HEK293 (cell line): ENCODE measurements around the gene NEB.
A peak's percentile ranks its signal among the peaks of the same experiment; 100 is the strongest.

Experiments
- CTCF ChIA-PET: fragments of 350-600 bp; formaldehyde crosslinking; extraction: SDS; loops from one replicate; lab custom pipeline; 2021; ENCODE audit warnings: antibody characterized with exemption; lab: Yijun Ruan, JAX
- POLR2A ChIA-PET: fragments of 300-600 bp; formaldehyde crosslinking; extraction: SDS; loops from one replicate; lab custom pipeline; 2020; ENCODE audit warnings: antibody characterized with exemption, inconsistent platforms; lab: Yijun Ruan, JAX
- H3K27ac ChIP-seq: fragments of 200-500 bp; sonication (Bioruptor generic); 2 replicates; pipeline ENCODE4 v1.5.1; 2014; ENCODE audit warnings: low read depth, low read length, control low read depth, inconsistent platforms; ENCODE audit errors: extremely low read depth
- H3K36me3 ChIP-seq, 2 experiments: fragments of 200-500 bp in 1 of 2; sonication (Bioruptor generic) in 1 of 2; 1 replicate in 1 of 2; 2 replicates in 1 of 2; pipeline ENCODE4 v1.5.1; 2014 to 2017; ENCODE audit warnings: inconsistent platforms in 2 of 2, low read length in 2 of 2; ENCODE audit not compliant: control insufficient read depth in 2 of 2, insufficient read depth in 1 of 2
- H3K4me1 ChIP-seq: fragments of 200-500 bp; sonication (Bioruptor generic); 2 replicates; pipeline ENCODE4 v1.5.1; 2014; ENCODE audit warnings: mild to moderate bottlenecking, low read length, inconsistent platforms; ENCODE audit not compliant: control insufficient read depth, insufficient read depth
- H3K4me3 ChIP-seq: 2 replicates; pipeline ENCODE4 v1.5.1; 2011; ENCODE audit warnings: low read depth, mild to moderate bottlenecking, control low read depth, low read length, moderate library complexity
- H3K9me3 ChIP-seq: fragments of 200-500 bp; sonication (Bioruptor generic); 2 replicates; pipeline ENCODE4 v1.5.1; 2014; ENCODE audit warnings: low read depth, low read length, inconsistent platforms; ENCODE audit not compliant: control insufficient read depth, insufficient read depth
- HOXA7 ChIP-seq: sonication (generic); formaldehyde crosslinking; IDR thresholded peaks from 2 replicates; pipeline ENCODE4 v1.8.1; 2022; ENCODE audit warnings: missing genetic modification reagents, borderline replicate concordance
- MEIS1 ChIP-seq: sonication (generic); formaldehyde crosslinking; IDR thresholded peaks from 2 replicates; pipeline ENCODE4 v1.8.1; 2022; ENCODE audit warnings: missing genetic modification reagents, mild to moderate bottlenecking, borderline replicate concordance
- MZF1 ChIP-seq: fragments of 450-650 bp; formaldehyde crosslinking; IDR thresholded peaks from 2 replicates; pipeline ENCODE4 v1.5.1; 2017; ENCODE audit warnings: missing biosample characterization, missing genetic modification characterization, borderline replicate concordance
- SCRT1 ChIP-seq: fragments of 450-650 bp; formaldehyde crosslinking; IDR thresholded peaks from 2 replicates; pipeline ENCODE4 v1.5.1; 2016; ENCODE audit warnings: missing biosample characterization, missing genetic modification characterization, borderline replicate concordance
- SCRT2 ChIP-seq: fragments of 450-650 bp; formaldehyde crosslinking; IDR thresholded peaks from 2 replicates; pipeline ENCODE4 v1.5.1; 2016; ENCODE audit warnings: missing biosample characterization, missing genetic modification characterization
- ZBTB17 ChIP-seq: fragments of 450-650 bp; formaldehyde crosslinking; IDR thresholded peaks from 2 replicates; pipeline ENCODE4 v1.5.1; 2016; ENCODE audit warnings: missing biosample characterization, missing genetic modification characterization
- ZFP3 ChIP-seq: fragments of 450-650 bp; formaldehyde crosslinking; IDR thresholded peaks from 2 replicates; pipeline ENCODE4 v1.5.1; 2016; ENCODE audit warnings: low read depth, missing biosample characterization, missing genetic modification characterization
- ZNF121 ChIP-seq: fragments of 450-650 bp; formaldehyde crosslinking; IDR thresholded peaks from 2 replicates; pipeline ENCODE4 v1.5.1; 2016; ENCODE audit warnings: missing biosample characterization, missing genetic modification characterization
- ZNF132 ChIP-seq: fragments of 450-650 bp; formaldehyde crosslinking; IDR thresholded peaks from 2 replicates; pipeline ENCODE4 v1.5.1; 2017; ENCODE audit warnings: missing biosample characterization, missing genetic modification characterization, borderline replicate concordance
- ZNF146 ChIP-seq: fragments of 450-650 bp; formaldehyde crosslinking; IDR thresholded peaks from 2 replicates; pipeline ENCODE4 v1.5.1; 2016; ENCODE audit warnings: missing biosample characterization, missing genetic modification characterization
- ZNF16 ChIP-seq: fragments of 450-650 bp; formaldehyde crosslinking; IDR thresholded peaks from 2 replicates; pipeline ENCODE4 v1.5.1; 2016; ENCODE audit warnings: low read depth, missing biosample characterization, missing genetic modification characterization
- ZNF19 ChIP-seq: fragments of 450-650 bp; formaldehyde crosslinking; IDR thresholded peaks from 2 replicates; pipeline ENCODE4; 2016; ENCODE audit warnings: missing biosample characterization, missing genetic modification characterization, low read depth
- ZNF214 ChIP-seq: fragments of 450-650 bp; formaldehyde crosslinking; IDR thresholded peaks from 2 replicates; pipeline ENCODE4 v1.5.1; 2017; ENCODE audit warnings: missing biosample characterization, mild to moderate bottlenecking, missing genetic modification characterization, borderline replicate concordance
- ZNF350 ChIP-seq: fragments of 450-650 bp; formaldehyde crosslinking; IDR thresholded peaks from 2 replicates; pipeline ENCODE4 v1.5.0; 2017; ENCODE audit warnings: missing biosample characterization, mild to moderate bottlenecking, missing genetic modification characterization
- ZNF521 ChIP-seq: fragments of 450-650 bp; formaldehyde crosslinking; IDR thresholded peaks from 2 replicates; pipeline ENCODE4 v1.5.1; 2017; ENCODE audit warnings: missing biosample characterization, mild to moderate bottlenecking, missing genetic modification characterization
- ZNF610 ChIP-seq: fragments of 450-650 bp; formaldehyde crosslinking; IDR thresholded peaks from 2 replicates; pipeline ENCODE4 v1.5.1; 2016; ENCODE audit warnings: missing biosample characterization, missing genetic modification characterization, borderline replicate concordance
- ZNF654 ChIP-seq: fragments of 450-650 bp; formaldehyde crosslinking; IDR thresholded peaks from 2 replicates; pipeline ENCODE4 v1.5.1; 2016; ENCODE audit warnings: low read depth, missing biosample characterization, missing genetic modification characterization
- ZNF660 ChIP-seq: fragments of 450-650 bp; IDR thresholded peaks from 2 replicates; pipeline ENCODE4 v1.5.1; 2018; ENCODE audit warnings: missing biosample characterization, mild to moderate bottlenecking, missing genetic modification characterization
- ZNF664 ChIP-seq: fragments of 450-650 bp; formaldehyde crosslinking; IDR thresholded peaks from 2 replicates; pipeline ENCODE4 v1.5.1; 2016; ENCODE audit warnings: missing biosample characterization, missing genetic modification characterization
- ZNF791 ChIP-seq: fragments of 450-650 bp; formaldehyde crosslinking; IDR thresholded peaks from 2 replicates; pipeline ENCODE4 v1.5.1; 2016; ENCODE audit warnings: missing biosample characterization, missing genetic modification characterization
- ZNF837 ChIP-seq: fragments of 450-650 bp; formaldehyde crosslinking; IDR thresholded peaks from 2 replicates; pipeline ENCODE4 v1.5.1; 2016; ENCODE audit warnings: missing biosample characterization, missing genetic modification characterization
- TF ChIP-seq, protein P1 (sequence below): IDR thresholded peaks from 2 replicates; pipeline ENCODE4 v1.6.1; 2011; ENCODE audit warnings: mild to moderate bottlenecking, low read depth, low read length, borderline replicate concordance
- TF ChIP-seq, protein P2 (sequence below): fragments of 450-650 bp; formaldehyde crosslinking; IDR thresholded peaks from 2 replicates; pipeline ENCODE4 v1.5.1; 2017; ENCODE audit warnings: missing biosample characterization, missing genetic modification characterization
- TF ChIP-seq, protein P3 (sequence below): fragments of 450-650 bp; formaldehyde crosslinking; IDR thresholded peaks from 2 replicates; pipeline ENCODE4 v1.5.1; 2016; ENCODE audit warnings: missing biosample characterization, missing genetic modification characterization
- TF ChIP-seq, protein P4 (sequence below): fragments of 450-650 bp; formaldehyde crosslinking; IDR thresholded peaks from 2 replicates; pipeline ENCODE4 v1.5.1; 2016; ENCODE audit warnings: missing biosample characterization, missing genetic modification characterization

NEB gene

DNA sequence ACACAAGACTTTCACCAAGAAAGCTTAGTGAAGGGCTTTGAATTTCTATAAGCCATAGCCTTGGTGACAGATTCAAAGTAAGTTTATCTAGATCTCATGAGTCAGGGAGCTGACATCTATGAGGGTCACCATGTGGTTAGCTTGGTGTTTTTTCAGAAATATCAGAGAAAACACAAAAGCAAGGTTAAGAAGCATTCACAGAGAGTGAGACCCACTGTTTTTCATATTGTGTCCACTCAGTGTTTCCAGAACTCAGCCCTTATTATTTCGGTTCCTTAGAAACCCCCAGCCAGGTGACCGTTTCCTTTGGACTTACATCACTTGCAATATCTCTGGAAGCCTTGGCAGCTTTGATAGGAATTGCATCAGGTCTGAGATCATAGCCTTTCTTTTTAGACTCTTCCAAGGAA lies 76.6 kb downstream of the NEB start (continued):
- TF ChIP-seq, protein P1, sequence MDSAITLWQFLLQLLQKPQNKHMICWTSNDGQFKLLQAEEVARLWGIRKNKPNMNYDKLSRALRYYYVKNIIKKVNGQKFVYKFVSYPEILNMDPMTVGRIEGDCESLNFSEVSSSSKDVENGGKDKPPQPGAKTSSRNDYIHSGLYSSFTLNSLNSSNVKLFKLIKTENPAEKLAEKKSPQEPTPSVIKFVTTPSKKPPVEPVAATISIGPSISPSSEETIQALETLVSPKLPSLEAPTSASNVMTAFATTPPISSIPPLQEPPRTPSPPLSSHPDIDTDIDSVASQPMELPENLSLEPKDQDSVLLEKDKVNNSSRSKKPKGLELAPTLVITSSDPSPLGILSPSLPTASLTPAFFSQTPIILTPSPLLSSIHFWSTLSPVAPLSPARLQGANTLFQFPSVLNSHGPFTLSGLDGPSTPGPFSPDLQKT, result no peak
- TF ChIP-seq ZNF654 (tag by site-specific recombination), result no peak
- no peak for TF ChIP-seq ZNF19 (tag by site-specific recombination)
- TF ChIP-seq ZNF214, result no peak
- no peak for TF ChIP-seq ZNF791
- TF ChIP-seq ZNF837, result no peak
- TF ChIP-seq, all 188 proteins: peak for 0

DNA sequence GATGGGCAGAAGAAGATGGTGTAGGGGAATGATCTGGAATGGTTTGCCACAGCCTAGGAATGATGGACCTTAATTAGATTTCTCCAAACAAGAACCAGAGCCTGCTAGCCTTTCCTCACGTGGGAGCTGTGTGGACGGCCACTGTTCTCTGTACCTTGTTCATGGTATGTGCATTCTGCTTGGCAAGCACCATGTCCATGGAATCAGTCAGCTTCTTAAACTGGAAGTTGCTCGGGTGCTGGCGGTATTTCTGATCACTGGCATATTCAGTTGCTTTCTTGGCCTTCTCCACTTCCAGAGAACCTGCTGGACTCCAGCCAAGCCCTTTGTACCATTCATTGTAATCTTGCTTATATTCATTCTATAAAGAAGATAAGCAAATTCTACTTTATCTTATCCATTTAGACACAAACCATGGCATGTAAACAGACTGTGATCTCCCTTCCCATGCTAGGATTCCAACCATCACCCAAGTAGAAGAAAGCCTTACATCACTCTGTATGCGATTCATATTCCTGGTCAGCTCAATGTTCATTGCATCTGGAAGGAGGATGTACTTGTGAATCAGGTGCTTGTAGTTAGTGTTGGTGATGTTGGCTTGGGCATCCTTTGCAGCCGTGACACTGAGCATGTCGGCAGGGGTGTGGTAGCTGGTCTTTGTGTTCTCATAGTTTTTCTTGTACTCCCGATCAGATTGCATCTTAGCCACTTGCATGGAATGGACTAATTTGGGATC lies 78.4 kb downstream of the NEB start:
- TF ChIP-seq, protein P2, sequence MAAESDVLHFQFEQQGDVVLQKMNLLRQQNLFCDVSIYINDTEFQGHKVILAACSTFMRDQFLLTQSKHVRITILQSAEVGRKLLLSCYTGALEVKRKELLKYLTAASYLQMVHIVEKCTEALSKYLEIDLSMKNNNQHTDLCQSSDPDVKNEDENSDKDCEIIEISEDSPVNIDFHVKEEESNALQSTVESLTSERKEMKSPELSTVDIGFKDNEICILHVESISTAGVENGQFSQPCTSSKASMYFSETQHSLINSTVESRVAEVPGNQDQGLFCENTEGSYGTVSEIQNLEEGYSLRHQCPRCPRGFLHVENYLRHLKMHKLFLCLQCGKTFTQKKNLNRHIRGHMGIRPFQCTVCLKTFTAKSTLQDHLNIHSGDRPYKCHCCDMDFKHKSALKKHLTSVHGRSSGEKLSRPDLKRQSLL (tag by site-specific recombination), result no peak
- no peak for TF ChIP-seq ZNF350 (tag by site-specific recombination)
- TF ChIP-seq SCRT1, result no peak
- TF ChIP-seq MEIS1, result no peak
- peak; percentile 80 for TF ChIP-seq ZBTB17 (tag by site-specific recombination)
- TF ChIP-seq ZNF16 (tag by site-specific recombination), result no peak
- TF ChIP-seq, protein P3, sequence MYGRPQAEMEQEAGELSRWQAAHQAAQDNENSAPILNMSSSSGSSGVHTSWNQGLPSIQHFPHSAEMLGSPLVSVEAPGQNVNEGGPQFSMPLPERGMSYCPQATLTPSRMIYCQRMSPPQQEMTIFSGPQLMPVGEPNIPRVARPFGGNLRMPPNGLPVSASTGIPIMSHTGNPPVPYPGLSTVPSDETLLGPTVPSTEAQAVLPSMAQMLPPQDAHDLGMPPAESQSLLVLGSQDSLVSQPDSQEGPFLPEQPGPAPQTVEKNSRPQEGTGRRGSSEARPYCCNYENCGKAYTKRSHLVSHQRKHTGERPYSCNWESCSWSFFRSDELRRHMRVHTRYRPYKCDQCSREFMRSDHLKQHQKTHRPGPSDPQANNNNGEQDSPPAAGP (tag by site-specific recombination), result no peak
- TF ChIP-seq ZFP3, result no peak
- ChIA-PET POLR2A (no interaction called here), CTCF (interaction anchor here (0.6 kb wide), 1 partner anchor 1401 kb away, joined by 3 read pairs; no protein-coding TSS in a partner anchor)
- Histone ChIP-seq H3K36me3 (no peaks in the 10 kb centered on the region), H3K4me3 (no peak overlapping the region), H3K27ac (no peak overlapping the region), H3K9me3 (no peaks in the 10 kb centered on the region), H3K4me1 (no peaks in the 10 kb centered on the region)

DNA sequence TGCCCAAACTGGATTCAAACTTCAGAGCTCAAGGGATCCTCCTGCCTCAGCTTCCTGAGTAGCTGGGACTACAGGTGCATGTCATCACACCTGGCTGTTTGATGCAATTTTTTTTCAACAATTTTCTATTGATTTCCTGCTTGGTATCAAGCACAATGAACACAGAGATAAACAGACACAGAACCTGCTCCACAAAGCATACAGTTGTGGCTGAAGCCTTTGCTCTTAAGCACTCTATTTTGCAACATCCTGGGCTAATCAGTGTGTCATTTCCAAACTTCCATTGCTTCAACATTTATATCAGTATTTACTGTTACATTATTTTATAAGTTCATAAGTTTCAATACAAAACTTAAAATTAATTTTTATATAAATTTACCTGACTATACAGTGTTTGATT lies 79.4 kb downstream of the NEB start:
- TF ChIP-seq, protein P4, sequence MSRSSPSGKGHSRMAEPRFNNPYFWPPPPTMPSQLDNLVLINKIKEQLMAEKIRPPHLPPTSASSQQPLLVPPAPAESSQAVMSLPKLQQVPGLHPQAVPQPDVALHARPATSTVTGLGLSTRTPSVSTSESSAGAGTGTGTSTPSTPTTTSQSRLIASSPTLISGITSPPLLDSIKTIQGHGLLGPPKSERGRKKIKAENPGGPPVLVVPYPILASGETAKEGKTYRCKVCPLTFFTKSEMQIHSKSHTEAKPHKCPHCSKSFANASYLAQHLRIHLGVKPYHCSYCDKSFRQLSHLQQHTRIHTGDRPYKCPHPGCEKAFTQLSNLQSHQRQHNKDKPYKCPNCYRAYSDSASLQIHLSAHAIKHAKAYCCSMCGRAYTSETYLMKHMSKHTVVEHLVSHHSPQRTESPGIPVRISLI (tag by site-specific recombination), result no peak
- TF ChIP-seq ZNF146 (no peak), ZNF521 (tag by site-specific recombination) (no peak), ZNF664 (tag by site-specific recombination) (no peak), ZNF610 (tag by site-specific recombination) (no peak), MZF1 (tag by site-specific recombination) (no peak), ZNF132 (no peak), ZNF121 (tag by site-specific recombination) (no peak), ZNF660 (no peak), SCRT2 (tag by site-specific recombination) (no peak), HOXA7 (CRISPR knock-in tag) (no peak)
- TF ChIP-seq, all 188 proteins: peak for 0
- POLR2A ChIA-PET, result no interaction called here
- no peaks in the 10 kb centered on the region for H3K9me3 ChIP-seq
- CTCF ChIA-PET, result interaction anchor here (1.0 kb wide), 1 partner anchor 12 kb away, joined by 3 read pairs; no protein-coding TSS in a partner anchor
- H3K4me3 ChIP-seq, result no peak overlapping the region
- no peak overlapping the region for H3K27ac ChIP-seq
- H3K4me1 ChIP-seq, result no peaks in the 10 kb centered on the region
- H3K36me3 ChIP-seq, result no peaks in the 10 kb centered on the region
